HUES48 (cell line): ENCODE data around the gene FZR1.
A peak's percentile ranks its signal among the peaks of the same experiment; 100 is the strongest.

Source experiments
- H3K27ac ChIP-seq: one replicate; pipeline ENCODE4 v1.7.0; 2013; ENCODE audit warnings: low read depth, low read length, inconsistent platforms
- H3K27me3 ChIP-seq: 2 replicates; pipeline ENCODE4 v1.6.1; 2013; ENCODE audit warnings: mild to moderate bottlenecking, low read length; ENCODE audit not compliant: control insufficient read depth, insufficient read depth
- H3K36me3 ChIP-seq: 2 replicates; pipeline ENCODE4 v1.6.1; 2013; ENCODE audit warnings: low read length; ENCODE audit not compliant: control insufficient read depth, insufficient read depth
- H3K4me1 ChIP-seq: 2 replicates; pipeline ENCODE4 v1.6.1; 2013; ENCODE audit warnings: mild to moderate bottlenecking, low read length; ENCODE audit not compliant: control insufficient read depth, insufficient read depth
- H3K4me3 ChIP-seq: 2 replicates; pipeline ENCODE4 v1.5.1; 2013; ENCODE audit warnings: mild to moderate bottlenecking, low read depth, low read length
- H3K9ac ChIP-seq: 2 replicates; pipeline ENCODE4 v1.6.1; 2013; ENCODE audit warnings: mild to moderate bottlenecking, low read depth, low read length, moderate library complexity
- H3K9me3 ChIP-seq: 2 replicates; pipeline ENCODE4 v1.6.1; 2013; ENCODE audit warnings: low read length; ENCODE audit not compliant: control insufficient read depth, insufficient read depth

Gene FZR1

DNA sequence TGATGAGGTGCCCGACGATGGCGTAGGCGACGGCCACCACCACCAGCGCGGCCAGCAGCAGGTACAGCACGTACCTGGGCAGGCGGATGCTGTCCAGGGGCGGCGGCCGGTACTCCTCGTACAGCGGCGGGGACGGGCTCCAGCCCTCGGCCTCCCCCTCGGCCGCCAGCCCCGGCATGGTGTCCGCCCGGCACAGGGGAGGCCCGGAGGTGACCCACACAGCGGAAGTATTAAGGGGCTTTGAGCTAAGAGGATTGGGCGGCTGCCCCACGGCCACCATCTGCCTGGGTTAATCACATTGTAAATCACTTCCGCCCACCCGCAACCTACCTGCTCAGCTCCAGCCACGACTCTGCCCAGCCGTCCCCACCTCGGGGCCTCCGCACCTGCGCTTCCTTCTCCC, 22.9 kb upstream of the FZR1 start, which contains the start of gene SMIM44:
SMIM44 (minus strand) TSS at position 216 of the 403 bp plus-strand sequence; CDS start at position 178, 38 bp downstream.
- Histone ChIP-seq H3K4me1 (no peaks in the 10 kb centered on the region), H3K27ac (no peak within 1 kb of the TSS), H3K27me3 (no peaks in the 10 kb centered on the region), H3K36me3 (no peaks in the 10 kb centered on the region), H3K9me3 (no peaks in the 10 kb centered on the region), H3K4me3 (no peak within 1 kb of the TSS), H3K9ac (no peak within 1 kb of the TSS)

DNA sequence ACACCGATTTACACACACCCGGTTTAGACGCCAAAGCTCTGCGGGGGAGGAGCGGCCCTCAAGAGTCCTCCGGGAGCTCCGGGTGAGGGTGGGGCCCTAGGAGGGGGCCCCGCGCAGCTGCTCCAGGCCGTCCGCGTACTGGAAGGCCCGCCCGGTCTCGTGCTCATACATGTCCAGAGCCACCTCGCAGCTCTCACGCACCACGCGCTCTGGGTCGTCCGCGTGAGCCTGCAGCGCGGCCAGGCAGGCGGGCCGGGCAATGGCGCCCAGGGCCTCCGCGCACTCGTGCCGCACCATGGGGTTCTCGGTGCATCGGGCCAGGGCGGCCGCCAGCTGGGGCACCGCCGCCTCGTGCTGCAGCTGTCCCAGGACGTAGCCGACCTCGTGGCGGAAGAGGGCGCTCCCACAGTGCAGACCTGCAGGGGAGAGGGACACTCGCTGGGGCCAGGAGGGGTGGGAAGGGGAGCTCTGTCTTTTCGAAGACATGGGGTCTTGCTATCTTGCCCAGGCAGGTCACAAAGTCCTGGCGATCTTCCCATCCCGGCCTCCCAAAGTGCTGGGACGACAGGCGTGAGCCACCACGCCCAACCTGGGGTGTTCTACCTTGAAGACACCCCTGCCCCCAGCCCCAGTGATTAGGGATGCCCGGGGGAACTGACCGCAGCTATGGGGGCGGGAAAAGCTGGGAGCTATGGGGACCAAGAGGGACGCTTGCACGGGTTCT, 14.6 kb upstream of the FZR1 start:
- Histone ChIP-seq H3K36me3 (peaks cover 34% of the 10 kb centered on the region), H3K27me3 (no peaks in the 10 kb centered on the region), H3K9ac (no peak overlapping the region)

DNA sequence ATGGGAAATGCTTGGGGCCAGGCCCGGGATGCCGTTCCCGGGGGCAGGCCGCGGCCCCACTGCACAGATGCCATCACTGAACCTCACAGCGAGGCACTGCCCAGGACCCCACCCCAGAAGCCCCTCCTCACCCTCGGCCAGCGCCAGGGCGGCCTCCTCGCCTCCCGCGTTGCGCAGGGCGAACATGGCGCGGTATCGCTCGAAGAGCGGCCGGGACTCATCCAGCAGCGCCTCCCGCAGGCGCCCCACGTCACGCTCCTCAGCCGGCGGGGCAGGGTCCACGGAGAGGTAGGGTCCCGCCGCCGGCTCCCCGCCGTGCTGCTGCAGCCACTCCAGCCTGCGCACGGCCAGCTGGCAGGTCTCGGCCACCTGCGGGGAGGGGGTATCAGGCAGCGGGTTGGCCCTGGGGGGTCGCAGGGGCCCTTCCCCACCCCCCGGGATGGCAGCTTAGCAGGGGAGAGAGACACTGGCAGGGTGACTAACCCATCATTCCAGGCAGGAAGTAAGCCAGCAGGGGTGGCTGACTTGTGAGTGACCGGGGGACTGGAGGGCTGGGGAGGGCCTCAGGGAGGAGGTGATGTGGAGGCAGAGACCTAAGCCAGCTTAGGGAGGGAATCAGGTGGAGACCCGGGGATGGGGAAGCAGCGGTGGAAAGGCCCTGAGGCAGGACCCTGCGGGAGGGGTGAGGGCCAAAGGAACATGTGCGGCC, 13.8 kb upstream of the FZR1 start:
- Histone ChIP-seq H3K9me3 (no peaks in the 10 kb centered on the region), H3K4me3 (no peak overlapping the region), H3K36me3 (peaks cover 41% of the 10 kb centered on the region), H3K4me1 (no peaks in the 10 kb centered on the region), H3K27ac (no peak overlapping the region), H3K9ac (no peak overlapping the region), H3K27me3 (no peaks in the 10 kb centered on the region)

More for the DNA sequence above, 14.6 kb upstream of the FZR1 start:
- H3K9me3 ChIP-seq: no peaks in the 10 kb centered on the region
- no peak overlapping the region for H3K4me3 ChIP-seq
- no peak overlapping the region for H3K27ac ChIP-seq
- H3K4me1 ChIP-seq: no peaks in the 10 kb centered on the region

GRCh38 chr19:3492919-3493318, 13.2 kb upstream of the FZR1 start:
- Histone ChIP-seq H3K9me3 (no peaks in the 10 kb centered on the region), H3K9ac (no peak overlapping the region), H3K36me3 (peaks cover 44% of the 10 kb centered on the region)

GRCh38 chr19:3493651-3494050, 12.5 kb upstream of the FZR1 start:
- Histone ChIP-seq H3K9me3 (no peaks in the 10 kb centered on the region), H3K4me3 (no peak overlapping the region), H3K27me3 (no peaks in the 10 kb centered on the region), H3K27ac (no peak overlapping the region), H3K4me1 (no peaks in the 10 kb centered on the region), H3K9ac (no peak overlapping the region), H3K36me3 (peaks cover 44% of the 10 kb centered on the region)

More at GRCh38 chr19:3492919-3493318, 13.2 kb upstream of the FZR1 start:
- no peaks in the 10 kb centered on the region for H3K27me3 ChIP-seq
- no peak overlapping the region for H3K27ac ChIP-seq
- no peaks in the 10 kb centered on the region for H3K4me1 ChIP-seq
- H3K4me3 ChIP-seq: no peak overlapping the region

GRCh38 chr19:3494051-3494450, 12.1 kb upstream of the FZR1 start:
- Histone ChIP-seq H3K9me3 (no peaks in the 10 kb centered on the region), H3K36me3 (peaks cover 44% of the 10 kb centered on the region), H3K4me3 (no peak overlapping the region), H3K27me3 (no peaks in the 10 kb centered on the region), H3K4me1 (no peaks in the 10 kb centered on the region), H3K9ac (no peak overlapping the region), H3K27ac (no peak overlapping the region)

- Histone ChIP-seq H3K27ac (no peak overlapping the region), H3K4me1 (no peaks in the 10 kb centered on the region), H3K4me3 (no peak overlapping the region), H3K36me3 (peaks cover 44% of the 10 kb centered on the region), H3K9ac (no peak overlapping the region), H3K9me3 (no peaks in the 10 kb centered on the region), H3K27me3 (no peaks in the 10 kb centered on the region)
These were observed 11.6 kb upstream of the FZR1 start for GRCh38 chr19:3494559-3494958.

- no peak overlapping the region for H3K9ac ChIP-seq
- peaks cover 42% of the 10 kb centered on the region for H3K36me3 ChIP-seq
- H3K9me3 ChIP-seq: no peaks in the 10 kb centered on the region
- no peak overlapping the region for H3K27ac ChIP-seq
- H3K4me1 ChIP-seq: no peaks in the 10 kb centered on the region
- no peak overlapping the region for H3K4me3 ChIP-seq
- no peaks in the 10 kb centered on the region for H3K27me3 ChIP-seq
These were observed 9.5 kb upstream of the FZR1 start for GRCh38 chr19:3496392-3497273.

- Histone ChIP-seq H3K36me3 (peaks cover 30% of the 10 kb centered on the region), H3K9ac (no peak overlapping the region), H3K4me3 (no peak overlapping the region), H3K4me1 (no peaks in the 10 kb centered on the region), H3K9me3 (no peaks in the 10 kb centered on the region), H3K27me3 (no peaks in the 10 kb centered on the region), H3K27ac (no peak overlapping the region)
These were observed 8.2 kb upstream of the FZR1 start for GRCh38 chr19:3497757-3498520.

DNA sequence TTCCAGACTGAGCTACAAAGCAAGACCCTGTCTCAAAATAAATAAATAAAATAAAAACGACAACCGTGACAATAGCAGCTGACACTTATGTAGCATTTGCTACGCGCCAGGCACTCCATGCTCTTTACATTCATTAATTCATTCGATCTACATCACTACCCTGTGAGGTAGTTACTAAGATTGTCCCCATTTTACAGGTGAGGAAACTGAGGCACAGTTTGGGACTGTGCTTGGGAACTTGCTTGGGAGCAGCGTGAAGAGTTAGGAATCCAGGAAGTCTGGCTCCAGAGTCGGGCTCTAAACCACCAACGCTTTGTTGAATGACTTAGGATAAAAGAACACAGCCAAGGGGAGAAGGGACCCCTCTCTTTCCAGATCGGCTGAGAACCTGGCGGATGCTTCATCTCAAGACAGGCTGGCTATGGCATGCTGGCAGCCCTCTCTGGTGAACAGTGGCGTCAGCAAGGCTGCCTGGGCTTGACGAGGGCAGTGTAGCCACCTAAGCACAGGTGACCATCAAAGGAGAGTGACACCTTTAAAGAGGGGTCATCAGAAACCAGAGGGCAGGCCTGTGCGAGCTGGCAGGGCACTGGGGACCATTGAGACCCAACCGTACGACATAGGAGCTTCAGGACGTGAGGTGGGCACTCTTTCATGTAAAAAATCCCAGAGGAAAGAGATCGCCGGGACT, 6.2 kb upstream of the FZR1 start:
- Histone ChIP-seq H3K36me3 (peaks cover 21% of the 10 kb centered on the region), H3K27ac (peak overlapping the region; percentile 98), H3K4me3 (peak overlapping the region; percentile 95), H3K9me3 (no peaks in the 10 kb centered on the region), H3K9ac (peak overlapping the region; percentile 99), H3K27me3 (no peaks in the 10 kb centered on the region), H3K4me1 (no peaks in the 10 kb centered on the region)
